A673 (cell line): Measurements from ENCODE around the gene TTC14.

Experiments
- EZH2 ChIP-seq: fragments of 200-600 bp; sonication (generic); IDR thresholded peaks from 2 replicates; pipeline ENCODE4 v1.6.1; 2017; ENCODE audit warnings: borderline replicate concordance, low read depth, mild to moderate bottlenecking, mixed read lengths, antibody characterized with exemption, low read length; ENCODE audit not compliant: poor library complexity, severe bottlenecking
- TF ChIP-seq, protein P1 (sequence below): fragments of 300-800, 200-600 bp; sonication (generic); conservative IDR thresholded peaks from 2 replicates; pipeline ENCODE4 v1.5.1; 2017; ENCODE audit warnings: low read depth, mild to moderate bottlenecking, antibody characterized with exemption, low read length, moderate library complexity, mixed read lengths

DNA sequence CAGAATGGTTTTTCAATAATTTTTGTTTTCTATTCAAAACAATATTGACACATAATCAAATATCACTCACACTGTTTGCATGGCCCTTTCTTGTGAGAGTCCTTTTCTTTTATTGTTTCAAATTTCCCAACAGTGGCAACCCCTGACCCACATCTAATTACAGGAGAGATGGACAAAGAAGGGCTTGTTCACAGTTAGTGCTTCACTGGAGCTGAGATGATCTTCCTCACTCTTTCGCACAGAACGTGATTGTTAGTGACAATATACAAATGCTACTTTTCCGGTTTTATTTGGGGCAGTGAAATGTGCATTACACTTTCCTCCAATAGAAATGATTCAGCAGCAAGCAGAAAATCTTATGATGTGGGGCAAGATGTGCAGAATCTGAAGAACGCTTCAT is 38.6 kb upstream of the TTC14 start:
- TF ChIP-seq, protein P1, sequence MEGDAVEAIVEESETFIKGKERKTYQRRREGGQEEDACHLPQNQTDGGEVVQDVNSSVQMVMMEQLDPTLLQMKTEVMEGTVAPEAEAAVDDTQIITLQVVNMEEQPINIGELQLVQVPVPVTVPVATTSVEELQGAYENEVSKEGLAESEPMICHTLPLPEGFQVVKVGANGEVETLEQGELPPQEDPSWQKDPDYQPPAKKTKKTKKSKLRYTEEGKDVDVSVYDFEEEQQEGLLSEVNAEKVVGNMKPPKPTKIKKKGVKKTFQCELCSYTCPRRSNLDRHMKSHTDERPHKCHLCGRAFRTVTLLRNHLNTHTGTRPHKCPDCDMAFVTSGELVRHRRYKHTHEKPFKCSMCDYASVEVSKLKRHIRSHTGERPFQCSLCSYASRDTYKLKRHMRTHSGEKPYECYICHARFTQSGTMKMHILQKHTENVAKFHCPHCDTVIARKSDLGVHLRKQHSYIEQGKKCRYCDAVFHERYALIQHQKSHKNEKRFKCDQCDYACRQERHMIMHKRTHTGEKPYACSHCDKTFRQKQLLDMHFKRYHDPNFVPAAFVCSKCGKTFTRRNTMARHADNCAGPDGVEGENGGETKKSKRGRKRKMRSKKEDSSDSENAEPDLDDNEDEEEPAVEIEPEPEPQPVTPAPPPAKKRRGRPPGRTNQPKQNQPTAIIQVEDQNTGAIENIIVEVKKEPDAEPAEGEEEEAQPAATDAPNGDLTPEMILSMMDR: no peak
- TF ChIP-seq EZH2: no peak
